GM12801 (cell line): ENCODE results near the gene C2orf66.

Source experiments
- CTCF ChIP-seq: IDR thresholded peaks from one replicate; pipeline ENCODE4 v1.5.1; 2011; ENCODE audit warnings: control low read depth; ENCODE audit not compliant: insufficient read length; ENCODE audit errors: extremely low read depth

Gene C2orf66

GRCh38 chr2:196808083-196808665 lies 981 bp downstream of the C2orf66 start:
- no peak for TF ChIP-seq CTCF

- no peak for TF ChIP-seq CTCF
Measured at GRCh38 chr2:196804381-196804780, 4.8 kb downstream of the C2orf66 start.

GRCh38 chr2:196802401-196802800 lies 6.8 kb downstream of the C2orf66 start:
- TF ChIP-seq CTCF, result no peak

- TF ChIP-seq CTCF, result no peak
Measured at GRCh38 chr2:196801674-196802261, 7.4 kb downstream of the C2orf66 start.

GRCh38 chr2:196798980-196799379 lies 10.2 kb downstream of the C2orf66 start:
- TF ChIP-seq CTCF, result no peak

GRCh38 chr2:196792865-196793264 lies 16.3 kb downstream of the C2orf66 start:
- TF ChIP-seq CTCF, result no peak

GRCh38 chr2:196783431-196784094 lies 25.6 kb downstream of the C2orf66 start:
- TF ChIP-seq CTCF, result no peak
